Measurements from ENCODE around the gene IGDCC3. TPM values are rescaled to one million over a fixed set of nuclear protein-coding genes. Genes with fewer than 3 reads are reported as not detected.

The IGDCC3 gene
- total RNA-seq, 1 experiment from 2014 or later, result not detected

- in situ Hi-C loops (cut with HindIII; ENCODE audit: low pct_unique_long_range_greater_than_20kb, low sequenced_read_pairs), result no loop called here
These were observed 15.8 kb upstream of the IGDCC3 start for GRCh38 chr15:65393557-65393956.

GRCh38 chr15:65393091-65393490 is 15.3 kb upstream of the IGDCC3 start:
- DNase-seq (ENCODE audit: low read depth), result no peak
- in situ Hi-C loops (cut with HindIII; ENCODE audit: low pct_unique_long_range_greater_than_20kb, low sequenced_read_pairs), result no loop called here

More at GRCh38 chr15:65393557-65393956, 15.8 kb upstream of the IGDCC3 start:
- DNase-seq (ENCODE audit: low read depth), result no peak

- DNase-seq (ENCODE audit: low read depth), result no peak
- in situ Hi-C loops (cut with HindIII; ENCODE audit: low pct_unique_long_range_greater_than_20kb, low sequenced_read_pairs), result no loop called here
These were observed 14.6 kb upstream of the IGDCC3 start for GRCh38 chr15:65392368-65392767.

GRCh38 chr15:65391732-65392131 is 13.9 kb upstream of the IGDCC3 start:
- no peak for DNase-seq (ENCODE audit: low read depth)
- in situ Hi-C loops (cut with HindIII; ENCODE audit: low pct_unique_long_range_greater_than_20kb, low sequenced_read_pairs), result no loop called here

GRCh38 chr15:65390447-65390846 is 12.6 kb upstream of the IGDCC3 start:
- in situ Hi-C loops (cut with HindIII; ENCODE audit: low pct_unique_long_range_greater_than_20kb, low sequenced_read_pairs), result no loop called here
- DNase-seq (ENCODE audit: low read depth), result no peak

- DNase-seq (ENCODE audit: low read depth), result no peak
- in situ Hi-C loops (cut with HindIII; ENCODE audit: low pct_unique_long_range_greater_than_20kb, low sequenced_read_pairs), result no loop called here
These were observed 11.4 kb upstream of the IGDCC3 start for GRCh38 chr15:65389226-65389625.

GRCh38 chr15:65388306-65389080 is 10.7 kb upstream of the IGDCC3 start:
- DNase-seq (ENCODE audit: low read depth), result no peak
- in situ Hi-C loops (cut with HindIII; ENCODE audit: low pct_unique_long_range_greater_than_20kb, low sequenced_read_pairs), result no loop called here

GRCh38 chr15:65386886-65387285 is 9.1 kb upstream of the IGDCC3 start:
- in situ Hi-C loops (cut with HindIII; ENCODE audit: low pct_unique_long_range_greater_than_20kb, low sequenced_read_pairs), result no loop called here
- no peak for DNase-seq (ENCODE audit: low read depth)

GRCh38 chr15:65386376-65386775 is 8.6 kb upstream of the IGDCC3 start:
- in situ Hi-C loops (cut with HindIII; ENCODE audit: low pct_unique_long_range_greater_than_20kb, low sequenced_read_pairs), result no loop called here
- DNase-seq (ENCODE audit: low read depth), result no peak

GRCh38 chr15:65385870-65386258 is 8.1 kb upstream of the IGDCC3 start:
- in situ Hi-C loops (cut with HindIII; ENCODE audit: low pct_unique_long_range_greater_than_20kb, low sequenced_read_pairs), result no loop called here
- no peak for DNase-seq (ENCODE audit: low read depth)

- DNase-seq (ENCODE audit: low read depth), result peak; percentile 64
- in situ Hi-C loops (cut with HindIII; ENCODE audit: low pct_unique_long_range_greater_than_20kb, low sequenced_read_pairs), result no loop called here
These were observed 7.4 kb upstream of the IGDCC3 start for GRCh38 chr15:65384895-65385869.

GRCh38 chr15:65384505-65384894 is 6.7 kb upstream of the IGDCC3 start:
- no peak for DNase-seq (ENCODE audit: low read depth)
- in situ Hi-C loops (cut with HindIII; ENCODE audit: low pct_unique_long_range_greater_than_20kb, low sequenced_read_pairs), result no loop called here

GRCh38 chr15:65383991-65384390 is 6.2 kb upstream of the IGDCC3 start:
- DNase-seq (ENCODE audit: low read depth), result no peak
- in situ Hi-C loops (cut with HindIII; ENCODE audit: low pct_unique_long_range_greater_than_20kb, low sequenced_read_pairs), result no loop called here

GRCh38 chr15:65383456-65383855 is 5.7 kb upstream of the IGDCC3 start:
- in situ Hi-C loops (cut with HindIII; ENCODE audit: low pct_unique_long_range_greater_than_20kb, low sequenced_read_pairs), result no loop called here
- no peak for DNase-seq (ENCODE audit: low read depth)

- in situ Hi-C loops (cut with HindIII; ENCODE audit: low pct_unique_long_range_greater_than_20kb, low sequenced_read_pairs), result no loop called here
- DNase-seq (ENCODE audit: low read depth), result no peak
These were observed 5.1 kb upstream of the IGDCC3 start for GRCh38 chr15:65382921-65383320.

GRCh38 chr15:65382146-65382491 is 4.3 kb upstream of the IGDCC3 start:
- in situ Hi-C loops (cut with HindIII; ENCODE audit: low pct_unique_long_range_greater_than_20kb, low sequenced_read_pairs), result no loop called here
- DNase-seq (ENCODE audit: low read depth), result no peak

GRCh38 chr15:65381445-65382145 is 3.8 kb upstream of the IGDCC3 start:
- in situ Hi-C loops (cut with HindIII; ENCODE audit: low pct_unique_long_range_greater_than_20kb, low sequenced_read_pairs), result no loop called here
- no peak for DNase-seq (ENCODE audit: low read depth)

- in situ Hi-C loops (cut with HindIII; ENCODE audit: low pct_unique_long_range_greater_than_20kb, low sequenced_read_pairs), result no loop called here
- no peak for DNase-seq (ENCODE audit: low read depth)
These were observed 2.2 kb upstream of the IGDCC3 start for GRCh38 chr15:65379986-65380385.

Measured in Caki2 (cell line).